ENCODE results near the gene SMIM32. TPM values are rescaled to one million over a fixed set of nuclear protein-coding genes. Genes with fewer than 3 reads are reported as not detected.

SMIM32 gene
- total RNA-seq, 6 experiments from 2014 or later, result 0.25 to 1.1 TPM; not detected in 4

GRCh38 chr5:136147632-136148031 lies 45.3 kb downstream of the SMIM32 start:
- intact Hi-C loops (cut with DNase I), result no loop called here
- Histone ChIP-seq H3K4me3 (no peak overlapping the region), H3K36me3 (no peaks in the 10 kb centered on the region), H3K27me3 (no peaks in the 10 kb centered on the region), H3K27ac (no peak overlapping the region), H3K4me1 (peaks cover 0 to 42% (median 12%) of the 10 kb centered on the region in 4 donors), H3K9me3 (no peaks in the 10 kb centered on the region)
- no peak for ATAC-seq
- TF ChIP-seq, protein P1, sequence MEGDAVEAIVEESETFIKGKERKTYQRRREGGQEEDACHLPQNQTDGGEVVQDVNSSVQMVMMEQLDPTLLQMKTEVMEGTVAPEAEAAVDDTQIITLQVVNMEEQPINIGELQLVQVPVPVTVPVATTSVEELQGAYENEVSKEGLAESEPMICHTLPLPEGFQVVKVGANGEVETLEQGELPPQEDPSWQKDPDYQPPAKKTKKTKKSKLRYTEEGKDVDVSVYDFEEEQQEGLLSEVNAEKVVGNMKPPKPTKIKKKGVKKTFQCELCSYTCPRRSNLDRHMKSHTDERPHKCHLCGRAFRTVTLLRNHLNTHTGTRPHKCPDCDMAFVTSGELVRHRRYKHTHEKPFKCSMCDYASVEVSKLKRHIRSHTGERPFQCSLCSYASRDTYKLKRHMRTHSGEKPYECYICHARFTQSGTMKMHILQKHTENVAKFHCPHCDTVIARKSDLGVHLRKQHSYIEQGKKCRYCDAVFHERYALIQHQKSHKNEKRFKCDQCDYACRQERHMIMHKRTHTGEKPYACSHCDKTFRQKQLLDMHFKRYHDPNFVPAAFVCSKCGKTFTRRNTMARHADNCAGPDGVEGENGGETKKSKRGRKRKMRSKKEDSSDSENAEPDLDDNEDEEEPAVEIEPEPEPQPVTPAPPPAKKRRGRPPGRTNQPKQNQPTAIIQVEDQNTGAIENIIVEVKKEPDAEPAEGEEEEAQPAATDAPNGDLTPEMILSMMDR (IDR thresholded peaks at IDR 0.05), result no peak
- TF ChIP-seq POLR2A (IDR thresholded peaks at IDR 0.05), result no peak
- no peak for DNase-seq

DNA sequence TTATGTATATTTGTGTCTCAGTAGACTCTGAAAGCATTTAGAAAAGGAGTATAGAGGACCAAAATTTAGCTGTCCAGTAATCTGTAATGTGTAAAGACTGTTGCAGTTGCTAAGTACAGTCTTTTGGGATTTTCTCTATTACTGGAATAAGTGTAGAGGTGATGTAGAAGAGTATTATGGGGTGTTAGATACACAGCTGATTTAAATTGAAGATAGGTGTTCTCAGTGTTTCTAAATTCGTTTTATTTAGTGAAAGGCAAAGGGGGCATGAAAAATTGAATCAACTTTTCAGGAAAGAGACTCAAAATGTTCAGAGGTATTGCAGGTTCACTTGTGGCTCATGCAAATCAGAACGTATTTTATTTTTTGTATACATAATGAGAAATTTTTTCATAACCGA lies 46.8 kb downstream of the SMIM32 start:
- Histone ChIP-seq H3K27ac (no peak overlapping the region), H3K4me3 (no peak overlapping the region), H3K36me3 (no peaks in the 10 kb centered on the region), H3K9me3 (no peaks in the 10 kb centered on the region), H3K4me1 (peaks cover 0 to 32% (median 12%) of the 10 kb centered on the region in 4 donors), H3K27me3 (no peaks in the 10 kb centered on the region)
- DNase-seq, result no peak
- no peak for ATAC-seq
- intact Hi-C loops (cut with DNase I), result no loop called here
- TF ChIP-seq, protein P1 (IDR thresholded peaks at IDR 0.05), result no peak
- TF ChIP-seq POLR2A (IDR thresholded peaks at IDR 0.05), result no peak
- 56% methylated on average over 3 of the region's 3 CpGs for WGBS (ENCODE audit: insufficient coverage, low coverage, low lambda C conversion rate, missing lambda C conversion rate)

DNA sequence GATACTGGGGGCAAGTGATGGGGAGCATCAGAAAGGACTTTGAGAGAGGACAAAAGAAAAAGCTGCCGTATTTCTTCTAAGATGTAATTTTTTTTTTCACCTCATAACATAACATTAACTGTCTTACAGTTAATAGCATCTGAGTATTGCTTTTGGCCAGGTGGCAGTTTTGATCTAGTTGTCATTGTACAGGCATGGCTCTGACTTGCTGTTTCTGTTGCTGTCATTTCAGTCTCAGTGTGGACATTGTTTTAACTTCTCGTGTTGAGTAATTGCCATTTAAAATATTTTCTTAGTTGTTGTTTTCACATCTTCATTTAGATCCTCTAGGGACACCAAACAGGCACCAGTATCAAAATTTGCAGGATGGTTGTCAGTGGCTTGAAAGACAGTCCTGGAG lies 47.9 kb downstream of the SMIM32 start:
- Histone ChIP-seq H3K36me3 (no peaks in the 10 kb centered on the region), H3K4me3 (no peak overlapping the region), H3K4me1 (peaks cover 0 to 20% (median 6%) of the 10 kb centered on the region in 4 donors), H3K9me3 (no peaks in the 10 kb centered on the region), H3K27ac (no peak overlapping the region), H3K27me3 (no peaks in the 10 kb centered on the region)
- no peak for TF ChIP-seq POLR2A (IDR thresholded peaks at IDR 0.05)
- TF ChIP-seq, protein P1 (IDR thresholded peaks at IDR 0.05), result no peak
- intact Hi-C loops (cut with DNase I), result no loop called here
- DNase-seq, result no peak
- 57% methylated on average over 2 of the region's 2 CpGs for WGBS (ENCODE audit: insufficient coverage, low coverage, low lambda C conversion rate, missing lambda C conversion rate)
- ATAC-seq, result no peak

- WGBS (ENCODE audit: insufficient coverage, low coverage, low lambda C conversion rate, missing lambda C conversion rate), result 69% methylated on average over 3 of the region's 3 CpGs
- peaks cover 0 to 12% (median 4%) of the 10 kb centered on the region in 4 donors for H3K4me1 ChIP-seq
- H3K9me3 ChIP-seq, result no peaks in the 10 kb centered on the region
- intact Hi-C loops (cut with DNase I), result no loop called here
- H3K27me3 ChIP-seq, result no peaks in the 10 kb centered on the region
- DNase-seq, result no peak
- H3K36me3 ChIP-seq, result no peaks in the 10 kb centered on the region
- no peak overlapping the region for H3K27ac ChIP-seq
- no peak overlapping the region for H3K4me3 ChIP-seq
- ATAC-seq, result no peak
- TF ChIP-seq POLR2A (IDR thresholded peaks at IDR 0.05), result no peak
- TF ChIP-seq, protein P1 (IDR thresholded peaks at IDR 0.05), result no peak
These were observed 49.2 kb downstream of the SMIM32 start for GRCh38 chr5:136143763-136144162.

- ATAC-seq, result peak in 1 of 4 donors; percentile 12
- no peak for DNase-seq
These were observed 49.6 kb downstream of the SMIM32 start for GRCh38 chr5:136143312-136143711.

More at GRCh38 chr5:136143312-136143711, 49.6 kb downstream of the SMIM32 start:
- intact Hi-C loops (cut with DNase I), result no loop called here
- no peaks in the 10 kb centered on the region for H3K36me3 ChIP-seq
- H3K9me3 ChIP-seq, result no peaks in the 10 kb centered on the region
- no peaks in the 10 kb centered on the region for H3K27me3 ChIP-seq
- H3K4me3 ChIP-seq, result no peak overlapping the region
- 68% methylated on average over 6 of the region's 6 CpGs for WGBS (ENCODE audit: insufficient coverage, low coverage, low lambda C conversion rate, missing lambda C conversion rate)
- H3K4me1 ChIP-seq, result peaks cover 0 to 12% (median 3%) of the 10 kb centered on the region in 4 donors
- TF ChIP-seq POLR2A (IDR thresholded peaks at IDR 0.05), result no peak
- TF ChIP-seq, protein P1 (IDR thresholded peaks at IDR 0.05), result no peak
- H3K27ac ChIP-seq, result no peak overlapping the region

Measured in right lobe of liver (tissue), 6 donors.